GM18511 (cell line): ENCODE measurements around the gene LACTB.

Source experiments
- ATAC-seq: cut with Tn5 transposase; IDR thresholded peaks from one replicate; pipeline ENCODE4 v1.9.1; 2021; ENCODE audit warnings: mild to moderate bottlenecking, moderate library complexity; ENCODE audit not compliant: unreplicated experiment

The LACTB gene

DNA sequence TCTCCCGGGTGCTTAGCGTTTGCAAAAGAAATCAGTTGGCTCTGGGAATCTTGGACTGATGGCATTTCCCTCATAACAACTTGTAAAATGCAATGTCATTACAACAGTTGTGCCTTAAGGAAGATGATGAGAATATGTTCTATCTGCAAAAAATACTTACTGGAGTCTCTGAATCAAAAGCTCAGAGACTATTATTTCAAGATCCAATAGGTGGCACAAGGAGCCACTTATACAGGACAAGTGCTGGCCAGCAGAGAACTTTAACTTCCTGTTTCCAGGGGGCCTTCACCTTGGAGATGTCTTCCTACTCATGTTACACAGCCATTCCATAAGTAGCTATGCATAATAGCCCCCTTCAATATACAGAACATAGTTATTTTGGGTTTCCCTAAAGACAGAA lies 44.6 kb downstream of the LACTB start:
- ATAC-seq, result no peak

DNA sequence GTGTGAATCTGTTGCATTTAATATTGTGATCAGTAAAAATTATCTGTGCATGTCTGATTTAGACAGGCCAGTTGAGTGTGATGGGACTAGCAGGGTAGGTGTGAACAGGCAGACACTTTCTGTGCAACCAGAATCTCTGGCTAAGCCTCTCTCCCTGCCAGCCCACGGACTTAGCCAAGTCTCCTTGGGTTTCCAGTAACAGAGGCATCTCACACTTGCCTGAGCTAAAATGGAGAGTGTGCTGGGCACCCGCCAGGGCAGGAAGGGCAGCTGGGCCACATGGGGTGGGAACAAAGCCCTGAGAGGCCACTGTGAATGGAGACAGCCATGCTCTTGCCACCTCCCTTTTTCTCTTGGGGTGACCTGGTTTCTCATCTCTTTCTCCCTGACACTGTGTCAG lies 48.1 kb downstream of the LACTB start:
- no peak for ATAC-seq

DNA sequence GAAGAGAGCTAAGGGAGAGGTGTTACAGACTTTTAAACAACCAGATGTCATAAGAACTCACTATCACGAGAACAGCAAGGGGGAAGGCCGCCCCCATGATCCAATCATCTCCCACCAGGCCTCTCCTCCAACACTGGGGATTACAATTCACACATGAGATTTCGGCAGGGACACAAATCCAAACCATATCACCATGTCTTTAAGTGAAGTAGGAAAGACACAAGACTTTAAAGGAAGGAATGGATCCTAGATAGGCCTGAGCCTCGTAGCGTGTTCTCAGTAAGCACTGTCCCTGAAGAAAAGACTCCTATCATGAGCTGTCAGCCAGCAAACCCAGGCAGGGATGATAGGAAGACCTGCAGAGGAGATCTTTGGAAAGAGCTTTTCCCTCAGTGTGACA lies 50.7 kb downstream of the LACTB start:
- no peak for ATAC-seq

DNA sequence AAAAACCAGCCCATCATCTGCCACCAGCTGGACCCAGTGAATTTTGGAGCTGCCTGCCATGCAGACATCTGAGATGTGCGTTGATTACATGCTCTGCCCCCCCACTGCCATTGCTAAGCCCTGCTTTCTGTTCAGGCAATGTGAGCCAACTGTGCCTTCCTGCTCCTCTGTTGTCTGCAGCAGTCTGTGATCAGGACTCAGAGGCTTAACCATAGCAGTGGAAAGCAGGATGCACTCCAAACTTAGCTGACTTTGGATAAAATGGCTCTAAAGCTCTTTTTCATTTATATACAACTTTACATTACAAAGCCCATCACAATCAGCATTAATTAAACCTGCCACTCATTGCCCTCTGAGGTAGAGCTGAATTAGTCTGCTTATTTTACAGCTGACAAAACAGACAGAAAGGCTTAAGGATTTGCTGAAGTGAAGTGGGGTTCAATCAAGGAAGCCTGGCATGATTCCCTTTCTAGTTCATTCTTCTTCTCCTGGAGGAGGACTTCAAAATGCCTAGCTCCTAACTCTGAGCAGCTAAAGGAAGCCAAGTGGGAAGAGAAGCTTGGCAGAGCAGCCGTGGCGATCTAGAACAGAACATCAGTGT lies 51.3 kb downstream of the LACTB start:
- no peak for ATAC-seq

DNA sequence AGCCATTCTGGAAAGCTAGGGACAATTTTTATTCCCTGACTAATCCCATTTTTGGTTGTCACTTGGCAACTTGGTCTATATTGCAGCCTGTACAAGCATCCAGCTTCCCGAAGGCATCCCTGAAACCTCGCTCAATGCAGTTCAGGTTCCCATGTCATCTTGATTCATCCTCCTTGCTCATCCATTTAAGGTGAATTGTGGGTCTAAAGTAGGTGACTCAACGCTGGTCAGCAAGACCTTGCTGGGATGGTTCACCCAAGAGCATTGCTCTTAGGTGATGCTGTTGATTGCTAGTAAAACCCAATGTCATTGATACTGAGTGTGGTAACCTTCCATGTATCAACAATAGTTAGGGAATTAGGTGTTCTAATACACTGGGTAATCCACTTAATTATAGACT lies 54.6 kb downstream of the LACTB start:
- ATAC-seq, result no peak

DNA sequence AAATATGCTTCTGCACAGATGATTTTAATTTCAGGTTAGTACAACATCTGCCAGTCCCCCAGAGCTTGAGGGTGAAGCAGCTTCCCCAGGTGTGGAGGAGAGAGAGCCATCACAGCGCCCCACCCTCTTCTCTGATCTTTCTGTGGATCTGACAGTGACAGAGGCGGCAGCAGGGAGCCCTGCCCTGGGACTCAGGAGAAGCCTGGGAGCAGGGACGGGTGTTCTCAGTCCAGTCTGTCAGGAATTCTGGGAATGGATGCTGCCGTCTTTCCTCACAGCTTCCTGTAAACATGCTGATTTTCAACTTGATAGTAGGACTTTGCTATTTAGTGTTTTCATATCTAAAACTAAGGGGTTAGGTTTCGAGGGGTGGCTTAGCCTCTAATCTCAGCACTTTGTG lies 56.4 kb downstream of the LACTB start:
- ATAC-seq, result no peak

DNA sequence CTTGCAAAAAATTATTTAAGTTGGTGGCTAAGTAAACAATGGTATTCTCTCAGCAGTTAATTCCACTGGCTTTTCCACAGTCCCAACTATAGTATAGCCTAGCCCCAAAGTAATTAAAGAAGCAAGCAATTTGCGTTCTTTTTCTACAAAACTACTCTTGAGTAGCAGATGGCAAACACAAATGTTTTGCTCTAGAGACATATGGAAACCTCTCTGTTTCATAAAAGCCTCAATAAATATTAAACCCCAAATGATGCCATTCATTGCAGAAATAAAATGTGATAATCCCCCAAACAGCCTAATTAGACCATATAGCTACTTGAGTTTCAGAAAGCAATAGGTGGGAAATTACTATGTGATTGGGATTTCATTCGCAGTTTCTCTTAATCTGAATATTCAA lies 59.1 kb downstream of the LACTB start:
- no peak for ATAC-seq

DNA sequence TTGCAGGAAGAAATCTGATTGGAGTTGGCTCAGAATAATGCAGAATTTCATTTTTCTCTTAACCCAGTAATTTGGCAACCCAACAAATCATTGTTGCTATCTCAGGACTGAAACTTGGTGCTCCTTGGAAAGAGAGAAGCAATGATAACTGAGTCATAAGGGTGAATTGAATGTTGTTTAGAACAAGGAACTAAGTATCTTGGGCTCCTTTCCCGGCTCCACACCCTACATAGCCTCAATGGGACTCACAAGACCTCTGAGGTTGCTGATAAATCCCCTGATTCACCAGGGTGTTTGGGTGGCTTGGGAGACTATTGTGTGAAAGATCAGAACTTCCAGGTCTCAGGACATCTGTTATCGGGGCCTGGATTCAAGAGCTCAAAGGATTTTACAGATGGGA lies 60.0 kb downstream of the LACTB start:
- ATAC-seq, result no peak

DNA sequence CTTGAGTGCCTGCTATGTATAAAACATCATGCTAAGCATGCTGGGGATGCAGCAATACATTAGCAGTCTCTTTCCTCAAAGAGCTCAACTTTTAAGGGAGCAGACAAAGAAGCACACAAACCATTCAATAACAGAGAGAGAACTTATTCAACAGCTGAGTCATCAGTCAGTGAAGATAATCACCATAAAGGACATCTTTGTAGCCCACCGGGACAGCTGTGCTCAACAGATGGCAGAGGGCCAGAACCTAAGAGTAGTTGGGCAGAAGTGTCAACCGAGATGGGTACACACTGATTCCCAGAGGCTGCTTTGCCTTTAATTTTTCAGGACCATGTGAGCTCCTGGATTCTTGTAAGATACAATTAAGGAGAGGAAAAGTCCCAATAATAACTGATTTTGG lies 63.5 kb downstream of the LACTB start:
- no peak for ATAC-seq

DNA sequence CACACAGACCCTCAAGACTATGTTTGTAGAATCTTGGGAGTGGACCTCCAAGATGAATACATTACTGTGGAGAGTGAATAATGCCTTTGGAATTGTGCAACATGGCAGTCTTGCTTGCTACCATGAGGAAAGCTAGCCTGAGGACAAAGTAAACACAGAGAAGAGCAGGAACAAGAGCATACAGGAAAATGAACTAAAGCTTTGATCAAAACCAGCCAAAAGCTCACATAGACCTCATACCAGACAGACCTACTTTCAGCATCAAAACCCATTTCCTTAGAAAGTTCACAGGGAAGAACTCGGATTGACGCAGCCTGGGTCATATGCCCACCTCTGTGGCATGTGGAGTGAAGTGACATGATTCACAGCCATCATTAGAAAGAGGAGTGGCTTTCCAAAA lies 64.4 kb downstream of the LACTB start:
- ATAC-seq, result no peak

DNA sequence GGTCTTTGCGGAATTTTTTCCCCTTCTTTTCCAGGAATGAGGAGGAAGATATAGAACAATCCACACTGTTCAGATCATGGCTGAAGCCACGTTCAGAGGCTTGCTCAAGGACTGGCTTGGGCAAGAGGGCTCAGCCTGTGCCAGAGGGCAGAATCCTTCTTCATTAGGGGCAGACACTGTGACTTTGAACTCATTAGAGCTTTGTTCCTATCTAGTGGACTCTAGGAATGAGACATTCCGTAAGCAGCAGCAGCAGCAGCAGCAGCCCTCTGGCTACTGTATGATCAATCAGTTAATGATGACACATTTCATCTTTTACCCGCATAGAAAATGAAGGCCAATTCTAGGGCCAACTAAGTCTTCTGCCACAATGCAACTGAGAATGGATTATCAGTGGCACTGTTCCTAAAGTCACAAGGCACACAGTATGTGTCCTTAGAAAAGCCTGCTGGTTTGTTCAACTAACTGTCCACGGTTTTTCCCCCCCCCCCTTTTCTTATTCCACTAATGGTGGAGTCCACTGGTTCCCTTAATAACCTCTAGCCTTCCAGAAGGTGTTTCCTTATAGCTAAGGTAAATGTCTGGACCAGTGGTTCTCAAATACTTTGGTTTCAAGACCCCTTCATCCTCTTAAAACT lies 66.0 kb downstream of the LACTB start:
- no peak for ATAC-seq

DNA sequence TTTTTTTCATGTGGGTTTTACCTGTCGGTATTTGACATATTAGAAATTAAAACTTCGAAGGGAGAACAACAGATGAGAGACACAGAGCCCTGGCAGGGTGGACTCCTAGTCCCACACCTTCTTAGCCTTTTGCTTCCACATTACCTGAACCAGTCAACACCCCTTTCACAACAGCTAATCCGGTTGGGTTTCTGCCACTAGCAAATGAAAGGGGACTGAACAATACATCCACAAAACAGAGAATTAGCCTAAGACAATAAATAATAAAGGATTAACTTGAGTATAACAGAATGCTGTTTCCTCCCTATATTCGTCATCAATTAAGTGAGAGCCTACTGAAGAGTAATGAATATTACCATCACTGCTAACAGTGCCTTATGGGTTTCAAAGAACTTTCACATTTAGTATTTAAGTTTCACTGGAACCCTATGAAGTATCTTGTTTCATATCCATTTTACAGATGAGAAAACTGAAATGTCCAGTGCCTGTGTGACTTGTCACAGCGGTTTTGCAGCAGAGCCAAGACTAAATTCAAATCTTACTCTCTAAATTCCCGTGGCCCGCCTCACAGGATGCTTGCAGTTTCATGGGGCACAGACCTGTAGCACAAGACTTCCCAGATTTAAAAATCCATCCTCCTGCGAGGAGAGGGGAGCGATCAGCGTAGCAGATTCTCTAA lies 66.7 kb downstream of the LACTB start:
- no peak for ATAC-seq

DNA sequence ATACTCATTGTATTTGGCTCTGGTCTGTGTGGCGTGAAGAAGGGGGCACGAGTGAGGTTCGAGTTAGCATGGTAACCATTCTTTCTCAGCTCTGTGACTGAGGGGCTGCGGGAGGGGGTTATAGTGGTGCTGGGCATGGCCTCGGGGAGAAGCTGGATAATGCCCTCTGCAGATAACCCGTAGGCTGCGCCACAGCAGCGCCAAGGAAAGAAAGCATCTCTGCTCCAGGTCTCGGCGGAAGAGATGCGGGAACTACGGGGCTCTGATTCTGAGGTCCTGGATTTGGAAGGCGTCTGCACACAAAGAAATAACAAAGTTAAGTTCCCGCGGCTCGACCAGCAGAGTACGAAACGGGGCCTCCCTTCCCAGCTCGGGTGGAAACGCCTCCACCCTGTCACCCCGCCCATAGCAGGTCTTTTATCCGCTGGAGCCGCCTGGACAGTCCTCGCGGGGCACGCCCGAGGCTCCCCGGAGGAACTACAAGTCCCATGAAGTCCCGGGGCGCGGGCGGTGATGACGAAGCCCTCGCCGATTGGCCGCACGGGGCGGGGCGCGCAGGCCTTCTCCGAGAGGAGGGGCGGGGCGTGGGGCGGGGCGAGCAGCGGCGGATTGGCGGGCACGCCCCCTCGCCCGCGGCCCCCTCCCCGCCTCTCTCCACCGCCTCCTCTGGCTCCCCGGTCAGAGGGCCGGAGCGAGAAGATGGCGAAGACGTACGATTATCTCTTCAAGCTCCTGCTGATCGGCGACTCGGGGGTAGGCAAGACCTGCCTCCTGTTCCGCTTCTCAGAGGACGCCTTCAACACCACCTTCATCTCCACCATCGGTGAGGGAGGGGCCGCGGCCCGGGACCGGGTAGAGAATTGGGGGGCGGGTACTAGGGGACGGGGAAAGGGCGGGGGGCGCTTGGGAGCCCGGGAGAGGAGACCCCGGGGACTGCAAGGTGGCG lies 67.5 kb downstream of the LACTB start, which contains the start of gene RAB8B:
TSS of gene RAB8B (plus strand) at position 681 of the 946 bp plus-strand sequence. CDS start at position 700, 19 bp downstream.
- peak; percentile 82 for ATAC-seq

DNA sequence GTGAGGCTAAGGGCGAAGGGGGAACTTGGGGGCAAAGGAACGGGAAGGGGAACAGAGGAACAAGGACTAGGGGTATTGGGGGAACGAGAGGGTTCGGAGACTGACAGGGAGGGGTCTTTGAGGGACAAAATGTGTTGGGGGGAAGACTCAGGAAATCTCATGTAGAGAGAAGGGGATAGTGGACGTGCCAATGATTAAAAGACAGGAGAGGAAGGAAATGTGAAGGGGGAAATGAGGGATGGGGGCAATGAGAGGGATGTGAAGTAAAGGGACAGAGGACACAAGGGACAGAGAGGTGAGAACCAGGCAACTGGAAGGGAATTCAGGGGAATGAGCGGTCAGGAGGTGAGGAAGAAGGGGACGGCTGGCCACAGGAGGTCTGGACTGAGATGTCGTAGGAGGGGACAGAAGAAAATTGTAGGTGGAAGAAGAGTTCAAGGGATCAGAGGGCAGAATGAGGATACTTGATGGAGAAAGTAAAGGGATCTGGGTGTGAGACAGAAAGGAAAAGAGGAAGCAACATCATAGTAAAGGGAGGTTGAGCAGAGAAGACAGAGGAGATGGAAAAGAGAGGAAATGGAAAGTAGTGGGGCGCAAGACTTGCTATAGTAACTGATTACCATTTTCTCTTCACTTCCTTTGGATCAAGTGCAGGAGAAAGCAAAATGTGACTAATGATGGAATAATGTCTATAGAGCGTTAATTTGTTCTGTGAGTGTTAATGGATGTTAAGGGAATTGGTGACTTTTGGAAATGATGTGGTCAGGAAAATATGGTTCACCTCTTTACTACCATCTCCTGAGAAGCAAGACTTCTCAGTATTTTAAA lies 68.5 kb downstream of the LACTB start:
- ATAC-seq, result no peak

DNA sequence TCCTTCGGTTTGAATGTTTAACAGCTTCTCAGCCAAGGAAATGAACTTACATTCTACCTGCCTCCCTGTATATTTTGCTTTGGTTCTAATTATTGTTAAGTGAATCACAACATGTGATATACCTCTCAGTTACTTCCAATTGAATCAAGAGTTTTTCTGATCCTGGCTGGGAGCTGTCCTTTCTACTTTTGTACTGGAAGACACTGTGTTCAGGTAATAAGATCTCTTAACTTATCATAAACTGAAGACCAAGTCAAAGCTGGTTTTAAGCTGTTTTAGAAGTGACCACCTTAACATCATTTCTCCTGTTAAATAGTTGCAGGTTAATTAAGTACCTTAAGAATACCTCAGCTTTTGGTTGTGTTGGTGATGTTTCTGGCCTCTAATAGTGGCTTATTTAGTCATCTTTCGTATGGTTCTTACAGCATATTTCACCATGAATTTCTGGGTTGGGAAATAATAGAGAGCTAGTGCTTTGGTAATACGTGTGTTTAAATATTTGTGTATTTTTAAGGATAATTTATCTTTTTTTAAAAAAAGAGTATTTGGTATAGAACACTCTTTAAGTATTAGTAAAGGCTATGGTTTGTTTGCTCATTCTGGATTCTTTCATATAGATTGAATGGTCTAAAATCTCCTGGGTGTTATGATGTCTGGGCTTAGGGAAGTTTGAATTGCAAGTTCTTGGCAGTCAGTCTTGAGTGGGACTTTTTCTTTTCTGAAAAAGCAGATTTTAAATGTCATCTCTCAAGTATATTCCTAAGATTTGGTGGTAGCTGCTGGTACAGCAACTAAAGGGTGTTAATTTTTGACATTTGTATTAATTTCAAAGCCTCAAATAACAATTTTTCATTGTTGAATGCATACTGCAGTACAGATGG lies 69.3 kb downstream of the LACTB start:
- ATAC-seq, result no peak
